ENCODE results near the gene FADD.

The FADD gene

DNA sequence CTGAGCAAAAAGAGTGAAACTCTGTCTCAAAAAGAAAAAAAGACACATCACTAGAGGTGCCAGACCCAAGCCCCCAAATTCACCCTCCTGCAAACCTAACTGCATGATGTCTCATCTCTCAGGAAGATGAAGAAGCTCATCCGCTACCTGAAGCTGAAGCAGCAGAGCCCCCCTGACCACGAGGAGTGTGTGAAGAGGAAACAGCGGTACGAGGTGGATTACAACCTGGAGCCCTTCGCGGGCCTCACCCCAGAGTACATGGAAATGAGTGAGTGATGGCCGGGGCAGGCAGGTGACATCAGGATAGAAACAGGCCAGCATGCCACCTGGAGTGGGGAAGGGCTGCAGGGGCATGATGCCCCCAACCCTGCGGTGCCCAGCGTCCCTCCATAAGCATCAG lies 36.0 kb upstream of the FADD start:
- DNase-seq (ENCODE audit: insufficient read length, low spot score) (no peak), FAIRE-seq (no peak)
- TF ChIP-seq POLR2AphosphoS5 (IDR thresholded peaks at IDR 0.05; ENCODE audit: low read depth, low read length) (no peak), POU2F2 (IDR thresholded peaks at IDR 0.05; ENCODE audit: low read depth, low read length) (no peak), POLR2A (IDR thresholded peaks at IDR 0.05; ENCODE audit: low read depth, low read length) (no peak), TAF1 (IDR thresholded peaks at IDR 0.05; ENCODE audit: low read depth, low read length) (no peak), PAX5 (IDR thresholded peaks at IDR 0.05; ENCODE audit: insufficient read depth, low read length, severe bottlenecking) (no peak), SPI1 (IDR thresholded peaks at IDR 0.05; ENCODE audit: low read depth, low read length) (no peak)

DNA sequence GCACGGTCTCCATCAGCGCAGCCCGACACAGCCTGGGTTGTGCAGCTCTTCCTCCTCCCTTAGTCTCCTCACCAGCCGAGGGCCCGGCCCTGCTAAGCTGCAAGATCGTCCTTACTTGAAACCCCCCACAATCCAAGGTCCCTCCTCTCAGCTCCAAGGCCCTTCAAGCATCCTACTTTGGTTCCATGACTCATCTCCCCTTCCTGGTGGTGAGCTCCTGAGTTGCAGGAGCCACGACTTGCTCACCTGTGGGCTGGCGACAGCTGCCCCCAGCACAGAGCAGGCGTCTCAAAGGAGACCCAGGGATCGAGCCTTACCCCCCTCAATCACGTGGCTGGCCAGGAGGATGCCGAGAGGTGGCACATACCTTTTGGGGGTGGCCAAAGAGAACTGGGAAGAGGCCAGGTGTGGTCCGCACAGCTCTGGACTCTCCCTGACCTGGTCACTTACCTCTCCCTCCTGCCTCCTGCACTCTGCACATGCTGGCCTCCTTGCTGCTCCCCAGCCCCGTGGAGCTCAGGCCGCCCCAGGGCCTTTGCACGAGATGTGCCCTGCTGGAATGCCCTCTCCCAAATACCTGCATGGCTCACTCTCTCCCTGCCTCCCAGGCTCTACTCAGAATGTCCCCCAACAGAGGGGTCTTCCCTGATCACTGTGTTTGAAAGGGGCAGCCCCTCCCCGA lies 35.2 kb upstream of the FADD start:
- DNase-seq (ENCODE audit: insufficient read length, low spot score) (no peak), FAIRE-seq (no peak)

DNA sequence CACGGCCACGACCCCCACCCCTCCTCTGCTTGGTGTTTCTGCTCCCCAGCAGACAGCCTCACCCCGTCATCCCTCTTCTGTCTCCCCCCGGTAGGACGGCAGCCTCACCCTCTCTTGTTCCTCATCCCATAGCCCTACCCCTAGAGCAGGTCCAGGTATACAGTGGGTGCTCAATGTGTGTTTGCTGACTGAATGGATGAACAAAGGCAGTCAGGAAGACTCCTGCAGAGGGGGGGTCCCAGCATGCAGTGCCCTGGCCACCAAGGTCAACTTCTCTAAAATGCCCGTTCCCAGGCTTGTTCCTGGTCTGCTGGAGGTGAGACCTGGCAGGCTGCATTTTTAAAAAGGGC lies 34.7 kb upstream of the FADD start:
- no peak for DNase-seq (ENCODE audit: insufficient read length, low spot score)
- FAIRE-seq, result no peak
- TF ChIP-seq TAF1 (IDR thresholded peaks at IDR 0.05; ENCODE audit: low read depth, low read length) (no peak), PAX5 (IDR thresholded peaks at IDR 0.05; ENCODE audit: insufficient read depth, low read length, severe bottlenecking) (no peak), POU2F2 (IDR thresholded peaks at IDR 0.05; ENCODE audit: low read depth, low read length) (no peak), SPI1 (IDR thresholded peaks at IDR 0.05; ENCODE audit: low read depth, low read length) (no peak), POLR2A (IDR thresholded peaks at IDR 0.05; ENCODE audit: low read depth, low read length) (no peak), POLR2AphosphoS5 (IDR thresholded peaks at IDR 0.05; ENCODE audit: low read depth, low read length) (no peak)

More for the DNA sequence above, 35.2 kb upstream of the FADD start:
- TF ChIP-seq POLR2AphosphoS5 (IDR thresholded peaks at IDR 0.05; ENCODE audit: low read depth, low read length) (no peak), POLR2A (IDR thresholded peaks at IDR 0.05; ENCODE audit: low read depth, low read length) (no peak), POU2F2 (IDR thresholded peaks at IDR 0.05; ENCODE audit: low read depth, low read length) (no peak), PAX5 (IDR thresholded peaks at IDR 0.05; ENCODE audit: insufficient read depth, low read length, severe bottlenecking) (no peak), TAF1 (IDR thresholded peaks at IDR 0.05; ENCODE audit: low read depth, low read length) (no peak), SPI1 (IDR thresholded peaks at IDR 0.05; ENCODE audit: low read depth, low read length) (no peak)

DNA sequence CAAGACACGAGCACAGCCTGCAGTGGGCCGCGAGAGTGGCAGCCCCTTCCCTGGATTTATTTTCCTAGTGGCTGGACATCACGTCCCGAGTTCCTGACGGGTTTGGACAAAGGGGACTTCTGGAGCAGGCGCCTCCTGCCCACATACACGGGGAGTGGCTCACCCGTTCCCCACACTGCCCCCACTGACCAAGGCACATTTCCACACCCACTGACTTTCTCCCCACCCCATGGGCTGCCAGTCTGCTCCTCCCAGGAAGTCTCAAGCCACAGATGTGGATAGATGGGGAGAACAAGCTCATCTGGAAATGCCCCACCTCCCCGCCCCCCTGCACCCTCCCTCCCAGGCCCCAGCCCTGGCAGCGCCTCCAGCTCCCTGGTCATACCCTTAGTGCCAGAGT lies 34.0 kb upstream of the FADD start:
- TF ChIP-seq SPI1 (IDR thresholded peaks at IDR 0.05; ENCODE audit: low read depth, low read length), result no peak
- DNase-seq (ENCODE audit: insufficient read length, low spot score) (no peak), FAIRE-seq (no peak)

DNA sequence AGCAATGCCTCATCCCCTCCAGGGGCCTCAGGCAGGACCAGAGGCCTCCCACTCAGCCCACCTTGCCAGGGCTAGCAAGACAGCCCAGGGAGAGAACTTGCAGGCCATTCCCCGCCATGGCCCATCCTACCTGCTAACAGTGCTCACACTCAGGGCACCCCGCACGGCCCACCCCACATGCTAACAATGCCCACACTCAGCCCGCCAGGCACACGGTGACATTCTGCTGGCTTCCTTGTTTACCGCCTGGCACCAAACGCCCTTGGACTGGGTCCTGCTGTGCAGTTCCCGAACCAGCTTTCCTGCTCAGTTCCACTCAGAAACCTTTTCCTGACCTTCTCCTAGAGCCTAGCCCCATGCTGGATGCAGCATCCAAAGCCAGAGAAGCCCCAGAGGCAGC lies 33.5 kb upstream of the FADD start:
- TF ChIP-seq PAX5 (IDR thresholded peaks at IDR 0.05; ENCODE audit: insufficient read depth, low read length, severe bottlenecking) (no peak), SPI1 (IDR thresholded peaks at IDR 0.05; ENCODE audit: low read depth, low read length) (no peak), TAF1 (IDR thresholded peaks at IDR 0.05; ENCODE audit: low read depth, low read length) (no peak), POU2F2 (IDR thresholded peaks at IDR 0.05; ENCODE audit: low read depth, low read length) (no peak), POLR2AphosphoS5 (IDR thresholded peaks at IDR 0.05; ENCODE audit: low read depth, low read length) (no peak), POLR2A (IDR thresholded peaks at IDR 0.05; ENCODE audit: low read depth, low read length) (no peak)
- DNase-seq (ENCODE audit: insufficient read length, low spot score), result no peak
- FAIRE-seq, result no peak

DNA sequence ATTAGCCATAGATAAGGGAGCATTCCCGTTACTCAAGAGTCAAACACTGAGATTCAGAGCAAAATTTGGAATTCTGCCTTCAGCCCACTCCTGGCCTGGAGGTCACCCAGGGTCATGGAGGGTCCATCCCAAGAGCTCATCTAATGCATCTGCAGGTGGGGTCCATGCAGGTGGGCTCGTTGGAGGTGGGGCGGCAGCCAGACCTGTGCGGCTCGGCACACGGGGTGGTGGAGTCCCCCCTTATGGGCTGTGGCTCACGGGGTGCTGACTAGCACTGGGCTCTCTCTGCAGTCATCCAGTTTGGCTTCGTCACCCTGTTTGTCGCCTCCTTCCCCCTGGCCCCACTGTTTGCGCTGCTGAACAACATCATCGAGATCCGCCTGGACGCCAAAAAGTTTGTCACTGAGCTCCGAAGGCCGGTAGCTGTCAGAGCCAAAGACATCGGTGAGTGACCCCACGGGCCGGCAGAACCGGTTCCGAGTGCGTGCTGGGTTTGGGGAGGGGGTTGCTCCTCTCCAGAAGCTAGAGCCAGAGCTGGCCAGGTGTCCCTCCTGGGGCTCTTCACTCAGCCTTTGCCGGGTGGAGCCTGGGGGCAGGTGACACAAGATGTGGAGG lies 32.4 kb upstream of the FADD start:
- no peak for FAIRE-seq
- TF ChIP-seq POLR2AphosphoS5 (IDR thresholded peaks at IDR 0.05; ENCODE audit: low read depth, low read length), result no peak
- no peak for TF ChIP-seq PAX5 (IDR thresholded peaks at IDR 0.05; ENCODE audit: insufficient read depth, low read length, severe bottlenecking)
- TF ChIP-seq TAF1 (IDR thresholded peaks at IDR 0.05; ENCODE audit: low read depth, low read length), result no peak
- no peak for TF ChIP-seq POLR2A (IDR thresholded peaks at IDR 0.05; ENCODE audit: low read depth, low read length)
- no peak for TF ChIP-seq POU2F2 (IDR thresholded peaks at IDR 0.05; ENCODE audit: low read depth, low read length)
- TF ChIP-seq SPI1 (IDR thresholded peaks at IDR 0.05; ENCODE audit: low read depth, low read length), result no peak

DNA sequence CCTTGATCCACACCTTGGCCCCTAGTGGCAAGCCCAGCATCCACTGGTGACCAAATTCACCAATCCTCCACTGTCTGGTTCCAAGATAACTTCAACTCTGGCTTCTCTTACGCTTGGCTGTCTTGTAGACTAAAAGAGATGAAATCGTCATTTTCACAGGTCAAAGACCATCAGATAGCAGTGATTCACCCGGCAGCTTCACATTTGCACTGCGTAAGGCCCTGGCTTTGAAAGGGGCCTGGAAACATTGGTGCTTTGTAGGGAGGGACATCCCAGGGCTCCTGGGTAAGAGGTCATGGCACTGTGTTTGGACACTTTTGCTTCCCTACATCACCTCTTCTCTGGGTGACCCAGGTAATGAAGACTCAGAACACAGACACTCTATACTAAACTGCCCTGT lies 30.1 kb upstream of the FADD start:
- no peak for FAIRE-seq
- TF ChIP-seq PAX5 (IDR thresholded peaks at IDR 0.05; ENCODE audit: insufficient read depth, low read length, severe bottlenecking), result no peak
- TF ChIP-seq POU2F2 (IDR thresholded peaks at IDR 0.05; ENCODE audit: low read depth, low read length), result no peak
- no peak for TF ChIP-seq POLR2A (IDR thresholded peaks at IDR 0.05; ENCODE audit: low read depth, low read length)
- no peak for TF ChIP-seq POLR2AphosphoS5 (IDR thresholded peaks at IDR 0.05; ENCODE audit: low read depth, low read length)
- TF ChIP-seq SPI1 (IDR thresholded peaks at IDR 0.05; ENCODE audit: low read depth, low read length), result no peak
- TF ChIP-seq TAF1 (IDR thresholded peaks at IDR 0.05; ENCODE audit: low read depth, low read length), result no peak
- DNase-seq (ENCODE audit: insufficient read length, low spot score), result no peak

More for the DNA sequence above, 32.4 kb upstream of the FADD start:
- DNase-seq (ENCODE audit: insufficient read length, low spot score), result no peak

DNA sequence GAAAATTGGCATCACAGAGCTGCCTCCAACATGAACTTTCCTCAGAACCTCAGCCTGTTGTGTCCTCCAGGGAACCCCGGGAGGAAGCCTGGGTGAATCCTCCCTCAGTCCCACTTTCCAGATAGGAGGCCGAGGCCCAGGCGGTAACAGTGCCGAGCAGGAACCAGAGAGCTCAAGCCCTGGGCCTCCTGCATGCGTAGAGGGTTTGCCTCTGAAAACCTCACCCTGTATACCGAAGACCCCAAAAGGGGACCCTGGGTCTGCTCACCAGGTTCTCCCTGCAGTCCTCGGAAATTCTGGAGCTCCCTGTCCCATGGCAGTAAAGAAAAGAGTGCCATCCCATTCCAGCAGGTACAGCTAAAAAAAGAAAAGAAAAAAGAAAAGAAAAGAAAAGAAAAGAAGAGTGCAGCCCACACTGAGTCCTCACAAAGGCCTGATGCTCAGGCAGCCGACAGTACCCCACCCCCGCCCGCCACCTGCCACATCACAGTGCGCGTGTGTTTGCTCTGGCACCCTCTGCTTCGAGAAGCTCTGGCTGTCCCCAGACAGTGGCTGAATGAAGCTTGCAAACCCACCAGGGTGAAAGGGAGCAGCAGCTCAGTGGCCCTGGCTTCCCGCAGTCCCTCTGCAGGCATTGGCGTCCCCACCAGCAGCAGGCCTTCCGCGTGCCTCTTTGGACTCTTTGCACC lies 28.4 kb upstream of the FADD start:
- FAIRE-seq (no peak), DNase-seq (ENCODE audit: insufficient read length, low spot score) (no peak)
- TF ChIP-seq PAX5 (IDR thresholded peaks at IDR 0.05; ENCODE audit: insufficient read depth, low read length, severe bottlenecking) (no peak), POLR2A (IDR thresholded peaks at IDR 0.05; ENCODE audit: low read depth, low read length) (no peak), TAF1 (IDR thresholded peaks at IDR 0.05; ENCODE audit: low read depth, low read length) (no peak), SPI1 (IDR thresholded peaks at IDR 0.05; ENCODE audit: low read depth, low read length) (no peak), POU2F2 (IDR thresholded peaks at IDR 0.05; ENCODE audit: low read depth, low read length) (no peak), POLR2AphosphoS5 (IDR thresholded peaks at IDR 0.05; ENCODE audit: low read depth, low read length) (no peak)

DNA sequence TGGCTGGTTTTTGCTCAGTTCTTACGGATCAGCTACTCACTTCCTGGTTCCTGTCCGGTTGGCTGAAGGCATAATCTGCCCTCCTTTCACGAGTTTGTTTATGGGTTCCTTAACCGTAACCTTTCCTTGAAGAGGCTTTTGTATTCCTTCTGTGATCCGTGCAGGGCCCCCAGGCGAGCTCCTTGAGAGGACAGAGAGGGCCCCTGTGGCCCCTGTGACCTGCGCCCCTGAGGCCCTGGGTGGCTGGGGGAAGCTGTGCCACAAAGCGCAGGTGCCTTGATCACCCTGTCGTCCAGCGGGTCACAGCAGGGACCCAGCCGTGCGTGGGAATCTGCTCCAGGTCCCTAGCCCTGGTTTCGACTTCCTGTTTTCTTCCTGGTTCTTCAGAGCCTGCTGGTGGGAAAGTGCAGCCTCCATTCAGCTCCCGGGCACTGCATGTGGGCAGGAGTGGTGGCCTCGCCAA lies 27.8 kb upstream of the FADD start:
- FAIRE-seq (no peak), DNase-seq (ENCODE audit: insufficient read length, low spot score) (no peak)
- TF ChIP-seq POU2F2 (IDR thresholded peaks at IDR 0.05; ENCODE audit: low read depth, low read length), result no peak

Data from GM12891 (cell line).